ENCODE results near the gene TNFAIP8L2. TPM values are rescaled to one million over a fixed set of nuclear protein-coding genes. Genes with fewer than 3 reads are reported as not detected.

TNFAIP8L2 gene
- total and polyA plus RNA-seq, 2 donors (not counting 3 experiments of a cell fraction or from before 2014, with no cell fraction given): 0.06 TPM; not detected in 1

DNA sequence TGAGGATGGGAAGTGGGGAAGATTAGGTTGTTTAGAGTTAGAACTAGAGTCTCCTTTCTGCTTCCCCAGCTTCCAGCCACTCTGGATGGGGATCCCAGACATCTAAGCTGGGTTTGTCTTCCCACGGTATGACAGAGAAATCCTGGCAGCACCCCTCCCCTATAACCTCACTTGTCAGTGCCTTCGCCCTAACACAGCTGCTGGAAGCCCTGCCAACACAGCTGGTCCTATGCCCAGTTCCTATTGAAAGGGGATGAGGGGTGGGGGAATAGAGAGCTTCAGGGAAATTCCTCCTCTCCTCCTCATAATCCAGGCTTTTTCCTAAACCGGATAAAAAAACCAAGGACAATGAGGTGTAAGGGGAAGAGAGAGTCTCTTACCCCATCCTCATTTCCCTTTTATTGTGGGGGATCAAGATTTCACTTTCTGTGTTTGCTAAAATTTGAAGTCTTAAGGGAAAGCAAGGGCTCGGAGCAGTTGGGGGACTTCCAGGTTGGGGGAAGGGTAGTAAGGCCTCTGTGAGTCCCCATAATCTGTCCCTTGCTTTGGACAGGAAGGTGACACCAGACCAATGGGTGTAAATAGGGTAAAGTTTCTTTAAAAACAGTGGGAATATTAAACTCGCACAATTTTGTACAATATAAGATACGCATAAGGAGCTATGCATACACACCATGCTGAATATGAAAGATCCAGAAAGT lies 18.7 kb downstream of the TNFAIP8L2 start:
- no peaks in the 10 kb centered on the region for H4K20me1 ChIP-seq (replicated peaks; ENCODE audit: control insufficient read depth, extremely low read depth, insufficient read depth, low read length)
- dilution Hi-C loops (cut with MboI; ENCODE audit: extremely low pct_ligation_motif_present, low sequenced_read_pairs) (no loop called here), intact Hi-C loops (cut with micrococcal nuclease) (no loop called here)
- POLR2A ChIA-PET: no interaction called here
- H3K4me3 ChIP-seq (replicated peaks in 1 of 3; ENCODE audit: insufficient read depth in 1 of 3, low read depth in 1 of 3, low read length in 3 of 3): no peak overlapping the region
- no peak overlapping the region for H3K27ac ChIP-seq (ENCODE audit: insufficient read depth, low read depth, low read length)
- H3K9me1 ChIP-seq (replicated peaks; ENCODE audit: control insufficient read depth, extremely low read depth, insufficient read depth, low read length): no peaks in the 10 kb centered on the region
- no peak overlapping the region for H3K9ac ChIP-seq (replicated peaks; ENCODE audit: extremely low read depth, insufficient read depth, low read length)
- H3K27me3 ChIP-seq (ENCODE audit: control insufficient read depth in 2 of 2, insufficient read depth in 2 of 2, low read length in 2 of 2): no peaks in the 10 kb centered on the region
- CTCF ChIA-PET: interaction anchor here (3.5 kb wide), 1 partner anchor 75 kb away, joined by 36 read pairs; no protein-coding TSS in a partner anchor
- peaks cover 12 to 26% of the 10 kb centered on the region in 2 experiments for H3K36me3 ChIP-seq (ENCODE audit: control insufficient read depth in 2 of 2, extremely low read depth in 1 of 2, insufficient read depth in 2 of 2, low read length in 2 of 2)
- H3K9me3 ChIP-seq (replicated peaks; ENCODE audit: control insufficient read depth, insufficient read depth, low read length): no peaks in the 10 kb centered on the region
- no peaks in the 10 kb centered on the region for H3K79me2 ChIP-seq (ENCODE audit: control insufficient read depth, insufficient read depth, low read length)
- no peak for FAIRE-seq
- no TSS peak for BruUV-seq (replicated peaks)
- no peak for DNase-seq (ENCODE audit: low read depth, low spot score)
- no peaks in the 10 kb centered on the region for H3K4me1 ChIP-seq (ENCODE audit: control insufficient read depth, extremely low read depth, insufficient read depth, low read length)
- H2AFZ ChIP-seq (ENCODE audit: low read depth, low read length): no peak overlapping the region
- TF ChIP-seq, protein P1, sequence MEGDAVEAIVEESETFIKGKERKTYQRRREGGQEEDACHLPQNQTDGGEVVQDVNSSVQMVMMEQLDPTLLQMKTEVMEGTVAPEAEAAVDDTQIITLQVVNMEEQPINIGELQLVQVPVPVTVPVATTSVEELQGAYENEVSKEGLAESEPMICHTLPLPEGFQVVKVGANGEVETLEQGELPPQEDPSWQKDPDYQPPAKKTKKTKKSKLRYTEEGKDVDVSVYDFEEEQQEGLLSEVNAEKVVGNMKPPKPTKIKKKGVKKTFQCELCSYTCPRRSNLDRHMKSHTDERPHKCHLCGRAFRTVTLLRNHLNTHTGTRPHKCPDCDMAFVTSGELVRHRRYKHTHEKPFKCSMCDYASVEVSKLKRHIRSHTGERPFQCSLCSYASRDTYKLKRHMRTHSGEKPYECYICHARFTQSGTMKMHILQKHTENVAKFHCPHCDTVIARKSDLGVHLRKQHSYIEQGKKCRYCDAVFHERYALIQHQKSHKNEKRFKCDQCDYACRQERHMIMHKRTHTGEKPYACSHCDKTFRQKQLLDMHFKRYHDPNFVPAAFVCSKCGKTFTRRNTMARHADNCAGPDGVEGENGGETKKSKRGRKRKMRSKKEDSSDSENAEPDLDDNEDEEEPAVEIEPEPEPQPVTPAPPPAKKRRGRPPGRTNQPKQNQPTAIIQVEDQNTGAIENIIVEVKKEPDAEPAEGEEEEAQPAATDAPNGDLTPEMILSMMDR (IDR thresholded peaks at IDR 0.05; ENCODE audit: extremely low read depth in 1 of 2, insufficient read depth in 1 of 2, low read depth in 1 of 2, low read length in 2 of 2): no peak
- TF ChIP-seq POLR2AphosphoS5 (IDR thresholded peaks at IDR 0.05; ENCODE audit: insufficient read depth, low read depth, low read length): no peak
- no peak for TF ChIP-seq POLR2A (IDR thresholded peaks at IDR 0.05; ENCODE audit: low read depth, low read length)
- TF ChIP-seq FOS (IDR thresholded peaks at IDR 0.05; ENCODE audit: borderline replicate concordance, insufficient read depth, low read length): no peak
- no peak for TF ChIP-seq EZH2 (IDR thresholded peaks at IDR 0.05; ENCODE audit: borderline replicate concordance, low read depth, low read length, severe bottlenecking)
- TF ChIP-seq, protein P2, sequence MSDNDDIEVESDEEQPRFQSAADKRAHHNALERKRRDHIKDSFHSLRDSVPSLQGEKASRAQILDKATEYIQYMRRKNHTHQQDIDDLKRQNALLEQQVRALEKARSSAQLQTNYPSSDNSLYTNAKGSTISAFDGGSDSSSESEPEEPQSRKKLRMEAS (IDR thresholded peaks at IDR 0.05; ENCODE audit: insufficient read depth, insufficient read length): no peak
- TF ChIP-seq GATA2 (IDR thresholded peaks at IDR 0.05; ENCODE audit: insufficient read depth, insufficient read length, low read depth, low read length): no peak
- TF ChIP-seq MYC (IDR thresholded peaks at IDR 0.05; ENCODE audit: low read depth, low read length): no peak
- H3K4me2 ChIP-seq (ENCODE audit: insufficient read depth, low read length): no peak overlapping the region
